ENCODE results near the gene NOTCH2NLA.

The NOTCH2NLA gene

GRCh38 chr1:146144465-146144864 lies 84.4 kb downstream of the NOTCH2NLA start, which contains the start of gene NBPF10:
TSS of gene NBPF10 (minus strand) at chr1:146144804. CDS start at chr1:146144769, 35 bp downstream.
- peak; percentile 1 to 5 for DNase-seq

Measured in activated CD4-positive, alpha-beta T cell treated with anti-CD3 and anti-CD28 coated beads, Interleukin-2, amount 50 U/mL, for 48 hours (primary cell).